ENCODE results near the gene GNLY.

DNA sequence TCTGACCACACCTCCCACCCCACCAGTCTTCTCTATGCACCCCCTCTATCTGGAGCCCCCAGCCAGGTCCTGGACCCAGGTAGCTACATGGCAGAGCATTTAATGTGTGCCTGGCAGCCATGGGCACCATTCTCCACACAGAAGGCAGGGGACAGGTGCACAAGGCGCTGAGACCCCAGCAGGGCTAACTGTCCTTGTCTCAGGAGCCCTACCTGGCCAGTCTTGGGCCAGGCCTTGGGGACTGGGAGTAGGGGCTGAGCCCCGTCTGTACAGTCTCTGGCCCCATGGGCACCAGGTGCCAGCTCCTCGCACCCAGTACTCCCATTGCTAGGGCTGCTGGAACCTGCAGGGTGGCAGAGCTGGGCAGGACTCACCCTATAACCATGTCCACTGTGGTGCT, 2.9 kb downstream of the GNLY start:
- TF ChIP-seq EP300 (IDR thresholded peaks at IDR 0.05) (no peak), CTCF (IDR thresholded peaks at IDR 0.05) (no peak), POLR2A (IDR thresholded peaks at IDR 0.05) (no peak)
